OCI-LY7 (cell line): Measurements from ENCODE around the gene MUC5B. TPM values are rescaled to one million over a fixed set of nuclear protein-coding genes. Genes with fewer than 3 reads are reported as not detected.
"Not testable (repeated sequence)": the region's sequence is repeated elsewhere in the genome, so short reads cannot be mapped to it uniquely, and the experiment has no call there.

ENCODE experiments used
- BruUV-seq: library from RNA; stranded (reverse); fragments of 400-500 nt; replicated peaks from 2 replicates; lab custom pipeline; 2021; lab: Mats Ljungman, UMichigan
- CTCF ChIA-PET: fragments of 300-600 bp; sonication (Branson Sonifier 250); formaldehyde crosslinking; loops from one replicate; lab custom pipeline; 2022; ENCODE audit warnings: antibody characterized with exemption; ENCODE audit not compliant: unreplicated experiment; lab: Charles Lee
- POLR2A ChIA-PET: fragments of 300-600 bp; sonication (Branson Sonifier 250); formaldehyde crosslinking; loops from one replicate; lab custom pipeline; 2022; ENCODE audit warnings: antibody characterized with exemption; lab: Charles Lee
- DNase-seq: peaks from one replicate; pipeline ENCODE4 v3.0.0-alpha.2; 2015; ENCODE audit warnings: low spot score
- H2AFZ ChIP-seq: fragments of 200-600 bp; sonication (generic), shearing (Covaris generic); 2 replicates; pipeline ENCODE4 v1.6.1; 2014; ENCODE audit warnings: mild to moderate bottlenecking, antibody characterized with exemption, low read length, moderate library complexity
- H3K27ac ChIP-seq: fragments of 200-600 bp; sonication (generic); 2 replicates; pipeline ENCODE4 v1.5.1; 2014; ENCODE audit warnings: mixed run types, low read depth, mild to moderate bottlenecking, moderate library complexity, low read length, inconsistent platforms; ENCODE audit not compliant: poor library complexity, severe bottlenecking
- H3K36me3 ChIP-seq: fragments of 200-600 bp; sonication (generic); 2 replicates; pipeline ENCODE4 v1.6.1; 2014; ENCODE audit warnings: mild to moderate bottlenecking, antibody characterized with exemption, low read length, moderate library complexity, mixed read lengths; ENCODE audit not compliant: insufficient read depth
- H3K4me1 ChIP-seq: fragments of 200-600 bp; sonication (generic); 2 replicates; pipeline ENCODE4 v1.5.1; 2014; ENCODE audit warnings: mild to moderate bottlenecking, low read length; ENCODE audit not compliant: insufficient read depth, poor library complexity, severe bottlenecking
- H3K4me2 ChIP-seq: fragments of 200-600 bp; sonication (generic); 2 replicates; pipeline ENCODE4 v1.6.1; 2014; ENCODE audit warnings: mild to moderate bottlenecking, low read length
- H3K4me3 ChIP-seq: fragments of 200-600 bp; sonication (generic); 2 replicates; pipeline ENCODE4 v1.5.1; 2014; ENCODE audit warnings: mild to moderate bottlenecking, low read depth, low read length; ENCODE audit not compliant: poor library complexity, severe bottlenecking
- H3K79me2 ChIP-seq: fragments of 200-600 bp; sonication (generic); 2 replicates; pipeline ENCODE4 v1.6.1; 2016; ENCODE audit warnings: low read depth, mild to moderate bottlenecking, low read length, moderate library complexity, mixed read lengths; ENCODE audit not compliant: insufficient read depth
- H3K9me2 ChIP-seq: fragments of 200-600 bp; sonication (generic); 2 replicates; pipeline ENCODE4 v1.6.1; 2016; ENCODE audit warnings: mild to moderate bottlenecking, low read length, mixed read lengths; ENCODE audit not compliant: insufficient read depth
- H3K9me3 ChIP-seq: fragments of 200-600 bp; sonication (generic); 2 replicates; pipeline ENCODE4 v1.6.1; 2014; ENCODE audit warnings: mild to moderate bottlenecking, mixed run types, low read length, mixed read lengths
- H4K20me1 ChIP-seq: fragments of 200-600 bp; sonication (generic); 2 replicates; pipeline ENCODE4 v1.6.1; 2014; ENCODE audit warnings: mild to moderate bottlenecking, antibody characterized with exemption, low read length, moderate library complexity, mixed read lengths; ENCODE audit not compliant: insufficient read depth
- EZH2phosphoT487 ChIP-seq: fragments of 200-600 bp; sonication (generic); IDR thresholded peaks from 2 replicates; pipeline ENCODE4 v1.6.1; 2018; ENCODE audit warnings: low read depth, borderline replicate concordance, mild to moderate bottlenecking, mixed run types, antibody characterized with exemption, low read length, moderate library complexity, mixed read lengths
- intact Hi-C: fragments of 100-400 bp; cut with micrococcal nuclease; formaldehyde crosslinking; loops from one replicate; pipeline ENCODE4 v1.10.0; 2022; ENCODE audit not compliant: unreplicated experiment
- total RNA-seq, 2 experiments: library from RNA; depleted of rRNA in 1 of 2; stranded (reverse); fragments of >200 nt in 1 of 2; shearing (Covaris generic) in 1 of 2; gene quantifications; 2 replicates each; pipeline ENCODE4 v1.2.3, GENCODE V29; 2014 to 2022
- TF ChIP-seq, protein P1 (sequence below): fragments of 200-600 bp; sonication (generic); conservative IDR thresholded peaks from 2 replicates; pipeline ENCODE4 v1.5.1; 2014; ENCODE audit warnings: mild to moderate bottlenecking, antibody characterized with exemption, low read length, moderate library complexity, mixed read lengths

Gene MUC5B
- total RNA-seq, 2 experiments from 2014 or later, result under 0.01 TPM; not detected in 1

DNA sequence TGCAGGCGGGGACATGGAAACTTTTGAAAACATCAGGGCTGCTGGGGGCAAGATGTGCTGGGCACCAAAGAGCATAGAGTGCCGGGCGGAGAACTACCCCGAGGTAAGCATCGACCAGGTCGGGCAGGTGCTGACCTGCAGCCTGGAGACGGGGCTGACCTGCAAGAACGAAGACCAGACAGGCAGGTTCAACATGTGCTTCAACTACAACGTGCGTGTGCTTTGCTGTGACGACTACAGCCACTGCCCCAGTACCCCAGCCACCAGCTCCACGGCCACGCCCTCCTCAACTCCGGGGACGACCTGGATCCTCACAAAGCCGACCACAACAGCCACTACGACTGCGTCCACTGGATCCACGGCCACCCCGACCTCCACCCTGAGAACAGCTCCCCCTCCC is 19.4 kb downstream of the MUC5B start:
- no peak overlapping the region for H3K4me3 ChIP-seq
- no peak overlapping the region for H3K4me2 ChIP-seq
- H2AFZ ChIP-seq, result no peak overlapping the region
- H3K4me1 ChIP-seq, result no peaks in the 10 kb centered on the region
- H3K36me3 ChIP-seq, result no peaks in the 10 kb centered on the region
- POLR2A ChIA-PET, result no interaction called here
- intact Hi-C loops, result no loop called here
- no peak for DNase-seq
- H4K20me1 ChIP-seq, result no peaks in the 10 kb centered on the region
- H3K27ac ChIP-seq, result no peak overlapping the region
- BruUV-seq, result no TSS peak
- no peaks in the 10 kb centered on the region for H3K9me2 ChIP-seq
- no peaks in the 10 kb centered on the region for H3K79me2 ChIP-seq
- CTCF ChIA-PET, result no interaction called here
- no peak for TF ChIP-seq EZH2phosphoT487
- TF ChIP-seq, protein P1, sequence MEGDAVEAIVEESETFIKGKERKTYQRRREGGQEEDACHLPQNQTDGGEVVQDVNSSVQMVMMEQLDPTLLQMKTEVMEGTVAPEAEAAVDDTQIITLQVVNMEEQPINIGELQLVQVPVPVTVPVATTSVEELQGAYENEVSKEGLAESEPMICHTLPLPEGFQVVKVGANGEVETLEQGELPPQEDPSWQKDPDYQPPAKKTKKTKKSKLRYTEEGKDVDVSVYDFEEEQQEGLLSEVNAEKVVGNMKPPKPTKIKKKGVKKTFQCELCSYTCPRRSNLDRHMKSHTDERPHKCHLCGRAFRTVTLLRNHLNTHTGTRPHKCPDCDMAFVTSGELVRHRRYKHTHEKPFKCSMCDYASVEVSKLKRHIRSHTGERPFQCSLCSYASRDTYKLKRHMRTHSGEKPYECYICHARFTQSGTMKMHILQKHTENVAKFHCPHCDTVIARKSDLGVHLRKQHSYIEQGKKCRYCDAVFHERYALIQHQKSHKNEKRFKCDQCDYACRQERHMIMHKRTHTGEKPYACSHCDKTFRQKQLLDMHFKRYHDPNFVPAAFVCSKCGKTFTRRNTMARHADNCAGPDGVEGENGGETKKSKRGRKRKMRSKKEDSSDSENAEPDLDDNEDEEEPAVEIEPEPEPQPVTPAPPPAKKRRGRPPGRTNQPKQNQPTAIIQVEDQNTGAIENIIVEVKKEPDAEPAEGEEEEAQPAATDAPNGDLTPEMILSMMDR, result no peak
- H3K9me3 ChIP-seq, result no peaks in the 10 kb centered on the region

DNA sequence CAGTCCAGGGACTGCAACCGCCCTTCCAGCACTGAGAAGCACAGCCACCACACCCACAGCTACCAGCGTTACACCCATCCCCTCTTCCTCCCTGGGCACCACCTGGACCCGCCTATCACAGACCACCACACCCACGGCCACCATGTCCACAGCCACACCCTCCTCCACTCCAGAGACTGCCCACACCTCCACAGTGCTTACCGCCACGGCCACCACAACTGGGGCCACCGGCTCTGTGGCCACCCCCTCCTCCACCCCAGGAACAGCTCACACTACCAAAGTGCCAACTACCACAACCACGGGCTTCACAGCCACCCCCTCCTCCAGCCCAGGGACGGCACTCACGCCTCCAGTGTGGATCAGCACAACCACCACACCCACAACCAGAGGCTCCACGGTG is 19.9 kb downstream of the MUC5B start:
- intact Hi-C loops, H3K9me3 ChIP-seq, POLR2A ChIA-PET, H3K4me2 ChIP-seq, H3K36me3 ChIP-seq, H3K4me1 ChIP-seq, DNase-seq, H3K4me3 ChIP-seq, H4K20me1 ChIP-seq, H3K27ac ChIP-seq, H3K79me2 ChIP-seq, H3K9me2 ChIP-seq, CTCF ChIA-PET, BruUV-seq, H2AFZ ChIP-seq: not testable (repeated sequence)

DNA sequence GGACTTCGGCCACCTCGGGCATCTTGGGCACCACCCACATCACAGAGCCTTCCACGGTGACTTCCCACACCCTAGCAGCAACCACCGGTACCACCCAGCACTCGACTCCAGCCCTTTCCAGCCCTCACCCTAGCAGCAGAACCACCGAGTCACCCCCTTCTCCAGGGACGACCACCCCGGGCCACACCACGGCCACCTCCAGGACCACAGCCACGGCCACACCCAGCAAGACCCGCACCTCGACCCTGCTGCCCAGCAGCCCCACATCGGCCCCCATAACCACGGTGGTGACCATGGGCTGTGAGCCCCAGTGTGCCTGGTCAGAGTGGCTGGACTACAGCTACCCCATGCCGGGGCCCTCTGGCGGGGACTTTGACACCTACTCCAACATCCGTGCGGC is 20.7 kb downstream of the MUC5B start:
- H3K79me2 ChIP-seq, POLR2A ChIA-PET, H3K4me3 ChIP-seq, H3K4me2 ChIP-seq, H2AFZ ChIP-seq, H3K9me3 ChIP-seq, DNase-seq, H3K36me3 ChIP-seq, BruUV-seq, H4K20me1 ChIP-seq, H3K27ac ChIP-seq, CTCF ChIA-PET, H3K9me2 ChIP-seq, intact Hi-C loops, H3K4me1 ChIP-seq: not testable (repeated sequence)

DNA sequence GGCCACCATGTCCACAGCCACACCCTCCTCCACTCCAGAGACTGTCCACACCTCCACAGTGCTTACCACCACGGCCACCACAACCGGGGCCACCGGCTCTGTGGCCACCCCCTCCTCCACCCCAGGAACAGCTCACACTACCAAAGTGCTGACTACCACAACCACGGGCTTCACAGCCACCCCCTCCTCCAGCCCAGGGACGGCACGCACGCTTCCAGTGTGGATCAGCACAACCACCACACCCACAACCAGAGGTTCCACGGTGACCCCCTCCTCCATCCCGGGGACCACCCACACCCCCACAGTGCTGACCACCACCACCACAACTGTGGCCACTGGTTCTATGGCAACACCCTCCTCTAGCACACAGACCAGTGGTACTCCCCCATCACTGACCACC is 21.7 kb downstream of the MUC5B start:
- intact Hi-C loops, H3K4me1 ChIP-seq, H3K79me2 ChIP-seq, H4K20me1 ChIP-seq, H3K9me3 ChIP-seq, H3K9me2 ChIP-seq, H3K4me2 ChIP-seq, CTCF ChIA-PET, POLR2A ChIA-PET, H3K4me3 ChIP-seq, BruUV-seq, H2AFZ ChIP-seq, DNase-seq, H3K27ac ChIP-seq, H3K36me3 ChIP-seq: not testable (repeated sequence)

DNA sequence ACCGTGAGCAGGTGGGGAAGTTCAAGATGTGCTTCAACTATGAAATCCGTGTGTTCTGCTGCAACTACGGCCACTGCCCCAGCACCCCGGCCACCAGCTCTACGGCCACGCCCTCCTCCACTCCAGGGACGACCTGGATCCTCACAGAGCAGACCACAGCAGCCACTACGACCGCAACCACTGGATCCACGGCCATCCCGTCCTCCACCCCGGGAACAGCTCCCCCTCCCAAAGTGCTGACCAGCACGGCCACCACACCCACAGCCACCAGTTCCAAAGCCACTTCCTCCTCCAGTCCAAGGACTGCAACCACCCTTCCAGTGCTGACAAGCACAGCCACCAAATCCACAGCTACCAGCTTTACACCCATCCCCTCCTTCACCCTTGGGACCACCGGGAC is 22.9 kb downstream of the MUC5B start:
- POLR2A ChIA-PET, H3K36me3 ChIP-seq, CTCF ChIA-PET, H3K9me2 ChIP-seq, DNase-seq, H3K4me2 ChIP-seq, BruUV-seq, H2AFZ ChIP-seq, H3K27ac ChIP-seq, H3K4me1 ChIP-seq, intact Hi-C loops, H3K4me3 ChIP-seq, H3K79me2 ChIP-seq, H4K20me1 ChIP-seq, H3K9me3 ChIP-seq: not testable (repeated sequence)

DNA sequence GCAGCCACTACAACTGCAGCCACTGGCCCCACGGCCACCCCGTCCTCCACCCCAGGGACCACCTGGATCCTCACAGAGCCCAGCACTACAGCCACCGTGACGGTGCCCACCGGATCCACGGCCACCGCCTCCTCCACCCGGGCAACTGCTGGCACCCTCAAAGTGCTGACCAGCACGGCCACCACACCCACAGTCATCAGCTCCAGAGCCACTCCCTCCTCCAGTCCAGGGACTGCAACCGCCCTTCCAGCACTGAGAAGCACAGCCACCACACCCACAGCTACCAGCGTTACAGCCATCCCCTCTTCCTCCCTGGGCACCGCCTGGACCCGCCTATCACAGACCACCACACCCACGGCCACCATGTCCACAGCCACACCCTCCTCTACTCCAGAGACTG is 23.4 kb downstream of the MUC5B start:
- H3K4me3 ChIP-seq, H3K4me2 ChIP-seq, CTCF ChIA-PET, H3K79me2 ChIP-seq, H2AFZ ChIP-seq, H3K36me3 ChIP-seq, BruUV-seq, intact Hi-C loops, H3K4me1 ChIP-seq, H3K9me3 ChIP-seq, H3K9me2 ChIP-seq, POLR2A ChIA-PET, H3K27ac ChIP-seq, DNase-seq, H4K20me1 ChIP-seq: not testable (repeated sequence)
